Measurements from ENCODE around the gene PRR7. TPM values are rescaled to one million over a fixed set of nuclear protein-coding genes. Genes with fewer than 3 reads are reported as not detected.

The PRR7 gene
- total and polyA plus RNA-seq, 2 experiments from 2014 or later, result 7.6 to 9.7 TPM

DNA sequence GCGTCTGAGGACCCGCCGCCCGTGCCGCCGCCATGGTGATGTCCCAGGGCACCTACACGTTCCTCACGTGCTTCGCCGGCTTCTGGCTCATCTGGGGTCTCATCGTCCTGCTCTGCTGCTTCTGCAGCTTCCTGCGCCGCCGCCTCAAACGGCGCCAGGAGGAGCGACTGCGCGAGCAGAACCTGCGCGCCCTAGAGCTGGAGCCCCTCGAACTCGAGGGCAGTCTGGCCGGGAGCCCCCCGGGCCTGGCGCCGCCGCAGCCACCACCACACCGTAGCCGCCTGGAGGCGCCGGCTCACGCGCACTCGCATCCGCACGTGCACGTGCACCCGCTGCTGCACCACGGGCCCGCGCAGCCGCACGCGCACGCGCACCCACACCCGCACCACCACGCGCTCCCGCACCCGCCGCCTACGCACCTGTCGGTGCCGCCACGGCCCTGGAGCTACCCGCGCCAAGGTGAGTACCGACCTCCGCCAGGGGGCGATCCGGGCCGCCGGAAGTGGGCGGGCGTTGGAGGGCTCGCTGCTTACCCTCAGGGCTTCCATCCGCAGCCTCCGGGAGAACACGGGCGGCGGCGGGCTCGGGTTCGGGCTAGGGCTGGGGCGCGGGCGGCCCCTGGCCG lies 8.5 kb downstream of the PRR7 start:
- H3K27me3 ChIP-seq (ENCODE audit: insufficient read depth), result peaks cover 19% of the 10 kb centered on the region
- DNase-seq (ENCODE audit: low spot score), result peak; percentile 95
- H4K20me1 ChIP-seq (replicated peaks; ENCODE audit: insufficient read depth), result peaks cover 21% of the 10 kb centered on the region
- H3K79me2 ChIP-seq (replicated peaks; ENCODE audit: insufficient read depth), result no peaks in the 10 kb centered on the region; the same call in 1 of the 2 replicates
- peak overlapping the region; percentile 85 for H3K4me3 ChIP-seq
- TF ChIP-seq ZNF114 (CRISPR knock-in tag; IDR thresholded peaks at IDR 0.05) (no peak), JUNB (IDR thresholded peaks at IDR 0.05; ENCODE audit: unreplicated experiment) (no peak), NANOG (IDR thresholded peaks at IDR 0.05; ENCODE audit: borderline replicate concordance) (no peak), ZNF331 (CRISPR knock-in tag; IDR thresholded peaks at IDR 0.05; ENCODE audit: low read depth) (no peak), EZH2phosphoT487 (IDR thresholded peaks at IDR 0.05; ENCODE audit: unreplicated experiment) (no peak), EZH2 (IDR thresholded peaks at IDR 0.05; ENCODE audit: low read depth, unreplicated experiment) (no peak), POLR2AphosphoS5 (IDR thresholded peaks at IDR 0.05; ENCODE audit: low read depth) (peak; percentile 68; the same call in 1 of the 2 replicates), CREB1 (CRISPR knock-in tag; IDR thresholded peaks at IDR 0.05; ENCODE audit: low read depth) (peak; percentile 56; the same call in 1 of the 2 replicates), STAT1 (IDR thresholded peaks at IDR 0.05; ENCODE audit: unreplicated experiment) (no peak)
- TF ChIP-seq, protein P1, sequence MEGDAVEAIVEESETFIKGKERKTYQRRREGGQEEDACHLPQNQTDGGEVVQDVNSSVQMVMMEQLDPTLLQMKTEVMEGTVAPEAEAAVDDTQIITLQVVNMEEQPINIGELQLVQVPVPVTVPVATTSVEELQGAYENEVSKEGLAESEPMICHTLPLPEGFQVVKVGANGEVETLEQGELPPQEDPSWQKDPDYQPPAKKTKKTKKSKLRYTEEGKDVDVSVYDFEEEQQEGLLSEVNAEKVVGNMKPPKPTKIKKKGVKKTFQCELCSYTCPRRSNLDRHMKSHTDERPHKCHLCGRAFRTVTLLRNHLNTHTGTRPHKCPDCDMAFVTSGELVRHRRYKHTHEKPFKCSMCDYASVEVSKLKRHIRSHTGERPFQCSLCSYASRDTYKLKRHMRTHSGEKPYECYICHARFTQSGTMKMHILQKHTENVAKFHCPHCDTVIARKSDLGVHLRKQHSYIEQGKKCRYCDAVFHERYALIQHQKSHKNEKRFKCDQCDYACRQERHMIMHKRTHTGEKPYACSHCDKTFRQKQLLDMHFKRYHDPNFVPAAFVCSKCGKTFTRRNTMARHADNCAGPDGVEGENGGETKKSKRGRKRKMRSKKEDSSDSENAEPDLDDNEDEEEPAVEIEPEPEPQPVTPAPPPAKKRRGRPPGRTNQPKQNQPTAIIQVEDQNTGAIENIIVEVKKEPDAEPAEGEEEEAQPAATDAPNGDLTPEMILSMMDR (conservative IDR thresholded peaks at IDR 0.05; ENCODE audit: low read depth in 2 of 2), result peak; percentile 60 to 83
- TF ChIP-seq, protein P2, sequence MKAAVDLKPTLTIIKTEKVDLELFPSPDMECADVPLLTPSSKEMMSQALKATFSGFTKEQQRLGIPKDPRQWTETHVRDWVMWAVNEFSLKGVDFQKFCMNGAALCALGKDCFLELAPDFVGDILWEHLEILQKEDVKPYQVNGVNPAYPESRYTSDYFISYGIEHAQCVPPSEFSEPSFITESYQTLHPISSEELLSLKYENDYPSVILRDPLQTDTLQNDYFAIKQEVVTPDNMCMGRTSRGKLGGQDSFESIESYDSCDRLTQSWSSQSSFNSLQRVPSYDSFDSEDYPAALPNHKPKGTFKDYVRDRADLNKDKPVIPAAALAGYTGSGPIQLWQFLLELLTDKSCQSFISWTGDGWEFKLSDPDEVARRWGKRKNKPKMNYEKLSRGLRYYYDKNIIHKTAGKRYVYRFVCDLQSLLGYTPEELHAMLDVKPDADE (IDR thresholded peaks at IDR 0.05), result peak; percentile 84
- TF ChIP-seq, protein P3, sequence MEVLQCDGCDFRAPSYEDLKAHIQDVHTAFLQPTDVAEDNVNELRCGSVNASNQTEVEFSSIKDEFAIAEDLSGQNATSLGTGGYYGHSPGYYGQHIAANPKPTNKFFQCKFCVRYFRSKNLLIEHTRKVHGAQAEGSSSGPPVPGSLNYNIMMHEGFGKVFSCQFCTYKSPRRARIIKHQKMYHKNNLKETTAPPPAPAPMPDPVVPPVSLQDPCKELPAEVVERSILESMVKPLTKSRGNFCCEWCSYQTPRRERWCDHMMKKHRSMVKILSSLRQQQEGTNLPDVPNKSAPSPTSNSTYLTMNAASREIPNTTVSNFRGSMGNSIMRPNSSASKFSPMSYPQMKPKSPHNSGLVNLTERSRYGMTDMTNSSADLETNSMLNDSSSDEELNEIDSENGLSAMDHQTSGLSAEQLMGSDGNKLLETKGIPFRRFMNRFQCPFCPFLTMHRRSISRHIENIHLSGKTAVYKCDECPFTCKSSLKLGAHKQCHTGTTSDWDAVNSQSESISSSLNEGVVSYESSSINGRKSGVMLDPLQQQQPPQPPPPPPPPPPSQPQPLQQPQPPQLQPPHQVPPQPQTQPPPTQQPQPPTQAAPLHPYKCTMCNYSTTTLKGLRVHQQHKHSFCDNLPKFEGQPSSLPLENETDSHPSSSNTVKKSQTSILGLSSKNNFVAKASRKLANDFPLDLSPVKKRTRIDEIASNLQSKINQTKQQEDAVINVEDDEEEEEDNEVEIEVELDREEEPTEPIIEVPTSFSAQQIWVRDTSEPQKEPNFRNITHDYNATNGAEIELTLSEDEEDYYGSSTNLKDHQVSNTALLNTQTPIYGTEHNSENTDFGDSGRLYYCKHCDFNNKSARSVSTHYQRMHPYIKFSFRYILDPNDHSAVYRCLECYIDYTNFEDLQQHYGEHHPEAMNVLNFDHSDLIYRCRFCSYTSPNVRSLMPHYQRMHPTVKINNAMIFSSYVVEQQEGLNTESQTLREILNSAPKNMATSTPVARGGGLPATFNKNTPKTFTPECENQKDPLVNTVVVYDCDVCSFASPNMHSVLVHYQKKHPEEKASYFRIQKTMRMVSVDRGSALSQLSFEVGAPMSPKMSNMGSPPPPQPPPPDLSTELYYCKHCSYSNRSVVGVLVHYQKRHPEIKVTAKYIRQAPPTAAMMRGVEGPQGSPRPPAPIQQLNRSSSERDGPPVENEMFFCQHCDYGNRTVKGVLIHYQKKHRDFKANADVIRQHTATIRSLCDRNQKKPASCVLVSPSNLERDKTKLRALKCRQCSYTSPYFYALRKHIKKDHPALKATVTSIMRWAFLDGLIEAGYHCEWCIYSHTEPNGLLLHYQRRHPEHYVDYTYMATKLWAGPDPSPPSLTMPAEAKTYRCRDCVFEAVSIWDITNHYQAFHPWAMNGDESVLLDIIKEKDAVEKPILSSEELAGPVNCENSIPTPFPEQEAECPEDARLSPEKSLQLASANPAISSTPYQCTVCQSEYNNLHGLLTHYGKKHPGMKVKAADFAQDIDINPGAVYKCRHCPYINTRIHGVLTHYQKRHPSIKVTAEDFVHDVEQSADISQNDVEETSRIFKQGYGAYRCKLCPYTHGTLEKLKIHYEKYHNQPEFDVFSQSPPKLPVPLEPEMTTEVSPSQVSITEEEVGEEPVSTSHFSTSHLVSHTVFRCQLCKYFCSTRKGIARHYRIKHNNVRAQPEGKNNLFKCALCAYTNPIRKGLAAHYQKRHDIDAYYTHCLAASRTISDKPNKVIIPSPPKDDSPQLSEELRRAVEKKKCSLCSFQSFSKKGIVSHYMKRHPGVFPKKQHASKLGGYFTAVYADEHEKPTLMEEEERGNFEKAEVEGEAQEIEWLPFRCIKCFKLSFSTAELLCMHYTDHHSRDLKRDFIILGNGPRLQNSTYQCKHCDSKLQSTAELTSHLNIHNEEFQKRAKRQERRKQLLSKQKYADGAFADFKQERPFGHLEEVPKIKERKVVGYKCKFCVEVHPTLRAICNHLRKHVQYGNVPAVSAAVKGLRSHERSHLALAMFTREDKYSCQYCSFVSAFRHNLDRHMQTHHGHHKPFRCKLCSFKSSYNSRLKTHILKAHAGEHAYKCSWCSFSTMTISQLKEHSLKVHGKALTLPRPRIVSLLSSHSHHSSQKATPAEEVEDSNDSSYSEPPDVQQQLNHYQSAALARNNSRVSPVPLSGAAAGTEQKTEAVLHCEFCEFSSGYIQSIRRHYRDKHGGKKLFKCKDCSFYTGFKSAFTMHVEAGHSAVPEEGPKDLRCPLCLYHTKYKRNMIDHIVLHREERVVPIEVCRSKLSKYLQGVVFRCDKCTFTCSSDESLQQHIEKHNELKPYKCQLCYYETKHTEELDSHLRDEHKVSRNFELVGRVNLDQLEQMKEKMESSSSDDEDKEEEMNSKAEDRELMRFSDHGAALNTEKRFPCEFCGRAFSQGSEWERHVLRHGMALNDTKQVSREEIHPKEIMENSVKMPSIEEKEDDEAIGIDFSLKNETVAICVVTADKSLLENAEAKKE (CRISPR knock-in tag; IDR thresholded peaks at IDR 0.05), result no peak
- peaks cover 3% of the 10 kb centered on the region; the same call in 2 of the 3 replicates for H3K9me3 Mint-ChIP-seq
- peaks cover 39% of the 10 kb centered on the region for H3K27me3 Mint-ChIP-seq (ENCODE audit: insufficient read depth, low read depth, poor library complexity)
- H3K4me2 ChIP-seq, result peak overlapping the region; percentile 96
- H3F3A ChIP-seq (replicated peaks; ENCODE audit: low read depth), result peaks cover 44% of the 10 kb centered on the region
- no peak overlapping the region for H3K27ac Mint-ChIP-seq
- peaks cover 26% of the 10 kb centered on the region for H3K4me1 Mint-ChIP-seq
- H3K4me1 ChIP-seq (ENCODE audit: insufficient read depth), result peaks cover 19% of the 10 kb centered on the region
- H3K9me2 ChIP-seq (ENCODE audit: insufficient read depth), result no peaks in the 10 kb centered on the region
- peak overlapping the region; percentile 78 for H3K4me3 Mint-ChIP-seq
- H3K36me3 Mint-ChIP-seq (ENCODE audit: low read depth), result peaks cover 32% of the 10 kb centered on the region
- peak overlapping the region; percentile 38; the same call in 1 of the 2 replicates for H2AFZ ChIP-seq
- peak overlapping the region; percentile 84; the same call in 1 of the 2 replicates for H3K27ac ChIP-seq (ENCODE audit: low read depth)
- ATAC-seq, result peak; percentile 59
- H3K36me3 ChIP-seq (ENCODE audit: insufficient read depth), result peaks cover 10% of the 10 kb centered on the region; the same call in 1 of the 2 replicates

Data from GM23338 (cell line).